ENCODE measurements around the gene RNF123.

RNF123 gene

DNA sequence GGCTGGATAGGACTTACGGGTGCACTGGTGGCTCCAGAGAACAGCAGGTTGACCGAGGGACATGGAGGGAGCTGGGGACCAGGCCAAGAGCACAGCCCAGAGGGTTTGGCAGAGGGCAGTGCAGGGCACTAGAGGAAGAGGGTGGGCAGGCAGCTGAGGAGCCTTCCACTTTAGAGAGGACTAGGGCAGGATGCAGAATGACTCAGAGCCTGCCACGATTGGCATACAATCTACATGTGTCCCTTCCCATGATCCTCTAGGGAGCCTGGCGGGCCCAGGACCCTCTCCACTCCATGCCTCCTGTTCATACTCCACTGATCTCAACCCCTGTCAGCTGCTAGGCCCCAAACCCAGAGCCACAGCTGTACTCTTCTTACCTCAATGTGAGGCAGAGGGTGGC is 29.6 kb upstream of the RNF123 start:
- DNase-seq, result no peak

DNA sequence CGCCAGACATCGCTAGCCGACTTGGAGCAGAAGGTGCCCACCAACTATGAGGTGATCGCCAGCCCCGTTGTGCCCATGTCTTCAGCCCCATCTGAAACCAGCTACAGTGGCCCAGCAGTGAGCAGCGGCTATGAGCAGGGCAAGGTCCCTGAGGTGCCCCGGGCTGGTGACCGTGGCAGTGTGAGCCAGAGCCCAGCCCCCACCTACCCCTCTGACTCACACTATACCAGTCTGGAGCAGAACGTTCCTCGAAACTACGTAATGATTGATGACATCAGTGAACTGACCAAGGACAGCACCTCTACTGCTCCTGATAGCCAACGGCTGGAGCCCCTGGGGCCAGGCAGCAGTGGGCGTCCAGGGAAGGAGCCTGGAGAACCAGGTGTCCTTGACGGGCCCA is 28.1 kb upstream of the RNF123 start:
- DNase-seq, result no peak

DNA sequence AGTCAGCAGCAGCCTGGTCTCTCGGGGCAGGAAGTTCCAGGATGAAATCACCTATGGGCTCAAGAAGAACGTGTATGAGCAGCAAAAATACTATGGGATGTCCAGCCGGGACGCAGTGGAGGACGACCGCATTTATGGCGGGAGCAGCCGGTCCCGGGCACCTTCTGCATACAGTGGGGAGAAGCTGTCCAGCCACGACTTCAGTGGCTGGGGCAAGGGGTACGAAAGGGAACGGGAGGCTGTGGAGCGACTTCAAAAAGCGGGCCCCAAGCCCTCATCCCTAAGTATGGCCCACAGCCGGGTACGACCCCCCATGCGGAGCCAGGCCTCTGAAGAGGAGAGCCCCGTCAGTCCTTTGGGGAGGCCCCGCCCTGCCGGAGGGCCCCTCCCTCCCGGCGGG is 27.3 kb upstream of the RNF123 start:
- DNase-seq, result no peak

DNA sequence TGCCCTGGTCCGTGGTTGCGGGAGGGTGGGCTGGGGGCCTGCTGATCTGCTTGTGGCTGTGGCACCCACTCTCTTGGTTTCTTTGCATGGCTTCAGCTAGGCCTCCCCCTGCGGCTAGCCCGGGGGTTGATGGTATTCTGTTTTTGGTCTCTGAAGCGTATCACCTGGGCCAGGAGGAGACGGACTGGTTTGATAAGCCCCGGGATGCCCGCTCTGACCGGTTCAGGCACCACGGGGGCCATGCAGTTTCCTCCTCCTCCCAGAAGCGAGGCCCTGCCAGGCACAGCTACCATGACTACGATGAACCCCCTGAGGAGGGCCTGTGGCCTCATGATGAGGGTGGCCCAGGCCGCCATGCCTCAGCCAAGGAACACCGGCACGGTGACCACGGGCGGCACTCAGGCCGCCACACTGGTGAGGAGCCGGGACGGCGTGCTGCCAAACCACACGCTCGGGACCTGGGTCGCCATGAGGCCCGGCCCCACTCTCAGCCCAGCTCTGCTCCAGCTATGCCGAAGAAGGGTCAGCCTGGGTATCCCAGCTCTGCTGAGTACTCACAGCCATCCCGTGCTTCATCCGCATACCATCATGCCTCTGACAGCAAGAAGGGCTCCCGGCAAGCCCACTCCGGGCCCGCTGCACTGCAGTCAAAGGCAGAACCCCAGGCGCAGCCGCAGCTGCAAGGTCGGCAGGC is 26.5 kb upstream of the RNF123 start:
- no peak for DNase-seq

DNA sequence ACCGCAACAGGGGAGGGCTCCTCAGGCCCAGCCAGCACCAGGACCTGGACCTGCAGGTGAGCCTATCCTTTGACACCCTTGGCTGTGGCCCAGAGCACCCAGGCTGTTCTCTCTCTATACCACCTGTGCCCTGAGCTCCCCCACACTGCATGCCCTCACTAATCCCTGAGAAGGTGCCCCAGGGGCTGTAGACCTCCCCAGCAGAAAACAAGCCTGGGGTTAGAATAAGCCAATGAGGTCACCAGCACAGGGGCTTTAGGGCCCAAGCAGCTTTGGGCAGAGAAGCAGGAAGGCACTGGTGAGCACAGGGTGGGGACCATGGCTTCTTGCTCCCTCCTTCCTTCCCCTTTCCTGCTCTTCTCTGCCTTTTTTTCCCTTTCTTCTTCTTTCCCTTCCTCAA is 25.5 kb upstream of the RNF123 start:
- no peak for DNase-seq

DNA sequence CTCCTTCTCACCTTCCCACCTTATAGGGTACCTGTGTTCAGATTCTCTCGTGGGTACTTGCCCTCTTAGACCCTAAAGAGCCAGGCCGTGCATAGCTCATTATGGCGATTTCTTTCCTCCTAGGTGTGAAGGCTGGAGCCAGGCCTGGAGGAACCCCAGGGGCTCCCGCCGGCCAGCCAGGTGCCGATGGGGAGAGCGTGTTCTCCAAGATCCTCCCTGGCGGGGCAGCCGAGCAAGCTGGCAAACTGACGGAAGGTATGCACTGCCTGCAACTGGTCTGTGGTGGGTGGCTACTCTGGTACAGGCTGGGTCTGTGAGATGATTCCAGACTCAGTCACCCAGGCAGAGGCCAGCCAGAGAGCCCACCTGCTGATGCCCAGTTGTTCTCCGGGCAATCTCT is 25.1 kb upstream of the RNF123 start:
- no peak for DNase-seq

DNA sequence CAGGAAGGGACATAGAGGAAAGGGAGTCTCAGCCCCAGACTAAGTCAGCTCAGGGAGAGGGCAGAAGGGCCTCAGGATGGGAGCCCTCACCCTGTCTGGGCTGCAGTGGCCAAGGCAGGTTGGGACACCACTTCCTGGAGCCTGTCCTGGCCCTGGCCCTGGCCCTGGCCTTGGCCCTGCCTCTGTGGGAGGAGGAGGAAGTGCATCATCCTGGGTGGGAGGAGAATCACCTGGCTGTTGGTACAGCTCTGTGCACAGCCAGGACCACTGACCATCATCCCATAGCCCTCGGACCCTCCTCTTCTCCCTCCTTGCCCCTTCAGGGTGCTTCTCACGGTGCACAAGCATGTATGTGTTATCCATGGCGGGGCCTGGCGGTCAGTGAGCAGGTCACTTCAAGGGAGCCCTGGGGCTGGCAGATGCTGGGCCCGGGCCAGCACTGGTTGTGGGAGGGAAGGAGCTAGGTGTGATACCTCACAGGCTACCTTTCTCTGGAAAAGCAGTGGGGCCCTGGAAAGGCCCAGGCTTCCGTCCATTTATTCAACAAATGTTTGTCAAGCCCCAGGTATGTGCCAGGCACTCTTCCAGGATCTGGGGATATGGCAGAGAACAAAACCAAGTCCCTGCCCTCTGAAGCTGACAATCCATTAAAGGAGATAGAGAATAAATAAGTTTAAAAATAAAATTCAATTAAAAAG is 23.4 kb upstream of the RNF123 start:
- DNase-seq, result no peak

DNA sequence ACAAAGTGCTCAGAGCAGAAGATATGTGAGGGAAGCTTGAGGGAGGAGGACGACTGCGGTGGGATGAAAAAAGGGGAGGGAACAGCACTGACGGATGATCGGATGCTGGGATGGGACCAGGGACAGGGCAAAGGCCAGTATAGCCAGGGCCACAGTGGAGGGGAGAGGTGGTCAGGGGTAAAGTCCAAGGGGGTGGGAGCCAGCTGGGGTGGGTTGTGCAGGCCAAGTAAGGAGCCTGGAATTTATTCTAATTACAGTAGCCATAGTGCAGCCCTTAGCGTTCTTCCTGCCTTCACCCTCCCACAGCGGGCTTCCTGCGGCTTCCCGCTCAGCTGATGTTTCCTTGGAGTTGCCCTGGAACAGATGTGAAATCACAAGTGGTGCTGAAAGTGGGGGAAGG is 22.8 kb upstream of the RNF123 start:
- no peak for DNase-seq

DNA sequence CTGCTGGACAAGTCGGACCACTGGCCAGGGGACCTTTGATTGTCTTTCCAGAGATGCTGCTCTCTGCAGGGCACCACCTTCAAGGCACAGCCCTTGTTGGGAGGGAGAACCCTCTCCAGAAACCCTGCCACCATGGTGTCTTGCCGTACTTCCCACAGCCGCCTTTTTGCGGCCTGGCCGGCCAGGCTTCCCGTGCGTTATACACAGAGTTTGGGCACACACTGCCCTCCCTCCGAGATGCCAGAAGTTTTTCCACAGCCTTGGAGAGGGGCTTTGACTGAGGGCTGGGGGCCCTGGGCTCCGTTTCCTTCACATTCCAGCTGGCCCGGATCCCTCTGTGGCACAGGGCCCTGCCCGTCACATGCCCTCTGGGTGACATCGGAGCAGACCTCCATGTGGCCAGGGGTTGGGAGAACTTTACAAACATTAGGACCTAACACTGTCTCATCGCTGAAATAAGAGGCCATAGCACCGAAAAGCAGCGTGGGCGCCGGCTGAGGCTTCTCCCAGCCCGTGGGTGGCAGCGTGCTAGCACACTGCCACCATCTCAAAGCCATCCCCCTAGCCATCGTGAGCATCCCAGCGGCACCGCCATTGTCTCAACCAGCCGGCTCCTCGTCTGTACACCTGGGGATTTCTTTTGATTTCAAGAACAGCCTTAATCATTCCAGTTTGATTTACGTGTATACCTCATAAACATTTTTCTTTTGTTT is 21.5 kb upstream of the RNF123 start:
- DNase-seq, result no peak

DNA sequence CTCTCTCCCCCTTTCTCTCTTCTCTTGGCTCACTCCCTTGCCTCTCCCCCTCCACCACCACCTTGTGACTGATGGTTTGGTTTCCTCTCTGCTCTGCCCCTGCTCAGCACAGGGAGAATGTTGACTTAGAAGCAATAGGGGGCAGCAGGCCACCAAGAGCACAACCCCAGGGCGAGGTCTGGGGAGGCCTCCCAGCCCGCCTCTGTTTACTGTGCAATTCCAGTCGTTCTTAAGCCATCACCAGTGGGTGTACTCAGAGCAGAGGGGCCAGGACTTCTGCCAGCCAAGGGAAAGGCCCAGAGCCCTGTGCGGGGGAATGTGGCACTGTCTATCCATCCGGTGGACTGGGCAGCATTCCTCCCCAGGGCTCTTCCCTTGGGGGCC is 21.0 kb upstream of the RNF123 start:
- DNase-seq, result no peak

DNA sequence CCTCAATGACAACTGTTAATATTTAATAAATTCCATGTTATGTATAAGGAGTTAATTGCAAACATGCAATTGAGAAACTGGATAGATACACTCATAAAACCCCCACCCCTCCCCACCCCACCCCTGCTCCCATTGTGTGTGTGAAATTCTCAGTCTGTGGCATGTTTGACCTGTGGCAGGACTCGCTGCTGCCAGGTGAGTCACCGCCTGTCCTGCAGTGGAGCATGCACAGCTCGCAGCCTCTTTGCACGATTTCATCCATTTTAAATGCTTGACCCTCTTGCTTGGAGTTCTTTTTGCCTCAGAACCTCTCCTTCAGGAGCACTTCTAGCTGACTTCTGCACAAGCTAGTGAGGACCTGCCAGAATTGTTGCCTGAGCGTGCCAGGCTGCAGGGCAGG is 20.5 kb upstream of the RNF123 start:
- no peak for DNase-seq

DNA sequence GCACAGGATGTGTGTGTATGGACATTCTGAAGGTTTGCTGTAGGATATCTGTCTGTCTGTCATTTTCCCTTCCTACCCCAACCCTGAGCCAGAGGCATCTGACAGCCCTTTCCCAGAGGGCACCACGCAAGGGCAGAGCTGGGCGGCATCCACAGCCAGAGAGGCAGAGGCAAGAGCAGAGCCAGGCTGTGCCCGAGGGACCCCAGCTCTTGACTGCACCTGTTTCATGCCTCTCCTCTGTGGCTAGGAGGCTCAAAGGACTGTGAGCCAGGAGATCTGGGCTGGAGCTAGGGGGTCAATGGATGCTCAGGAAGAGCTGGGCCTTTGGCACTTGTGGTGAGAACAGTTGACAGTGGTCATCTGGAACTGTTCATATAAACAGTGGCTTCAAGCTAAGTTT is 20.0 kb upstream of the RNF123 start:
- DNase-seq, result no peak

DNA sequence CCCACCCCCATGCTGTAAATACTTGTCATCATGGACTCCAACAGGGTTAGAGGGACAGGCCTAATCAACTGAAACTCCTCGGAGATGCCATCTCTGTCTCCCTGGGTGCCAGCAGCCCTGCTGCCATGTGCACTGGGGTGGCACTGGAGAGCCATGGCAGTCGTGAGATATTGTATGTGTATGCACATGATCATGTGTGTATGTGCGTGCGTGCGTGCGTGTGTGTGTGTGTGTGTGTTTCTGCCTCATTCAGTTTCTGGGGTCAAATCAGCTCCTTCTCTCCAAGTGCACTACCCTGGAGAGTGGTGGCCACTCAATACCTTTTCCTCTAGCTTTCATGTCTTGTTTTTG is 18.4 kb upstream of the RNF123 start:
- no peak for DNase-seq

DNA sequence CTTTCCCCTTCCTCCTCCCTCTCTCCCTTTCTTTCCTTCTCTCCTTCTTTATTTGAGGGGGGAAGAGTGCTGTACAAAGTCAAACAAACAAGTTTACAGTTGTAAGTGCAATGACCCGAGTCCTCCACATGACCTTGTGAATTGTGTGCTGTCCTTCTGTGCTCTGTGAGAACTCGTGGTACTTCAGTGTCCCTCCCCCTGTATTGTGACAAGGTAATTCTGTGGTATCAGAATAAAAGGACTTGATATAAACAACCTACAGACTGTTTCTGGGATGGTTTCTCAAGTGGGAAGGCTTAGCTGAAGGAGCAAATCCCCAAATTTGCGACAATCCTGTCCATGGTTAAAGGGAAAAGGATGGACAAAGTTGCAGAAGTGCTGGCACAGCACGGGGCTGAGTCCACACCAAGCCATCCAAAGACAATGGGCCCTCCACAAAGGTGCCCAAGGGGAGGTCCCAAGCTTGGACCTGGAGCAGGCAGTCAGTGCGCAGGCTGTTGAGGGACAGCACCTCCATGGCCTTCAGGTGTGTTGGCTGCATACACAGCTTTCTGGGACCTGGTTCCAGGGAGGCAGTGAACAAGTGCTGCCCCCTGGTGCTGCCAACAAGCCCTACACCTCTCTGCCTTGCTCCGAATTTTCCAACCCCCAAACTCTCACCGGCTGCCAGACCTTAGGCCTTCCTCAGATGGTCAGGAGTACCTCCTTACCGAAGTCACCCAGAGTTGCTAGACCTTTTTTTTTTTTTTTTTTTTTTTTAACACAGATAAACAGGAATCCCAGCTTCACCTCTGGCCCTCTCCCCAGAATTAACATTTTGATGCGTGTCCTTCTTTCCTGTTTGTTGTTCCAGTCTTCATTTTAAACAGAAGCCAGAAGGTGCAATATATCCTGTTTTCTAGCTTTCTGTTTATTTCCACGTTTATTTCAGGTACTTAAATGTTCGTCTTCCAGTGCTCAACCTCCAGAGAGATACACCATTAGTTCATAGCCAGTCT is 17.8 kb upstream of the RNF123 start:
- DNase-seq, result no peak

DNA sequence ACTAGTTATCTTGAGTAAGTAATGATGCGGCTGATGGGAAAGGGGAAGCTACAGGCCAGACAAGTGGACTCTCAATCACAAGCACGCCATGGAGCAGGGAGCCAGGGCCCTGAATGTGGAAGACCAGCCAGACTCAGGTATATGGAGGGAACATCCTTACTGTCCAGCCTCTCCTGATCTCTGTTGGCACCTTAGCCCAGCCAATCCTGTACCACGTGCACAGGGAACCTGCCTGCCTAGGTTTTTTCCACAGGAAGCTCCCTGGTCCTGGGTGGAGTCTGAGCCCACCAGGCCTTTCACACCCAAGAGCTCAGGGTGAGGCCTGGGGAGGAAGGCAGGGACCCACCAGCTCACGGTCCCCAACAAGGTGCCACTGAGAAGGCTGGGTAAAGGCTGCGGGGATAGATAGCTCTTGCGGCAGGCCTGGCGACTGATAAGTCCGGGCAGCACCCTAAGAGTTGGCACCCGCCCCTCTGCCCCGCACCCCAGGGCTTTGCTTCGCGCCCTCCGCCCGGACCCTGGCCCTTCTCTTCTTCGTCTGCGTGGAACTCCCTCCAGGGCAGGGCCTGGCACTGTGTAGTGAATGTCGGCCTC is 16.1 kb upstream of the RNF123 start:
- DNase-seq, result no peak

DNA sequence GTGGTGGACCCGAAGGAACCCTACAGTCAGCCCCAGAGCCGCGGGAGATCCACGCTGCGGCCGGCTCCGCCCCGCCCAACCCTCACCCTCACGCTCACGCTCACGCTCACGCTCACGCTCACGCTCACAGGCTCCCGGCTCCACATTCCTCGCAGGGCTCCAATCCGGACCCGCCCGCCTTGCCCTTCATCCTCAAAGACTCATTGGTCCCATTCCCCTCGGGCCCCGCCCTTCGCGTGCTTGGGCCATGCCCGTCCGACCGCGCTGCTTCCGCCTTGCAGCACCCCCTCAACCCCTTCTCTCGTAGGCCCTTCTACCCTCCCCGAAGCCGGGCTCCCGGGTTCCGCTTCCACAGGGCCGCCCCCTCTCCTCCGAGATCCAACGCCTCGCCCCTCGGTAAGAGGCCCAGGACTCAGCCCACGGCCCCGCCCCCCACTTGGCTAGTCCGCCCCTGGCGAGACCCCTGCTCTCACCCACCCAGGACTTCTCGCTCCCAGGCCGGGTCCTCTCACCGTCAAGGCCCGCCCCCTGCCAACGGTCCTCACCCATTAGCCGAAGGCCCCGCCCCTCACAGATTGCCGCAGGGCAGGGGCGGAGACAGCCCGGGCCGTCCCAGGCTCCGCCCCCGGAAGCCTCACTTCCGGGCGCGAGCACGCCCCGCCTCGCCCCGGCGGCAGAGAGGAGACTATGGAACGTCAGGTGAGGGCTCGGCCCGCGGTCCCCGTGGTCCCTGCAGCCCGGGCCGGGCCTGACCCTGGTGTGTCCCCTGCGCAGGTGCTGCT is 15.5 kb upstream of the RNF123 start, which contains the start of gene APEH:
APEH (plus strand) TSS at position 637 of the 782 bp plus-strand sequence; CDS start at position 688, 51 bp downstream.
- no peak for DNase-seq

DNA sequence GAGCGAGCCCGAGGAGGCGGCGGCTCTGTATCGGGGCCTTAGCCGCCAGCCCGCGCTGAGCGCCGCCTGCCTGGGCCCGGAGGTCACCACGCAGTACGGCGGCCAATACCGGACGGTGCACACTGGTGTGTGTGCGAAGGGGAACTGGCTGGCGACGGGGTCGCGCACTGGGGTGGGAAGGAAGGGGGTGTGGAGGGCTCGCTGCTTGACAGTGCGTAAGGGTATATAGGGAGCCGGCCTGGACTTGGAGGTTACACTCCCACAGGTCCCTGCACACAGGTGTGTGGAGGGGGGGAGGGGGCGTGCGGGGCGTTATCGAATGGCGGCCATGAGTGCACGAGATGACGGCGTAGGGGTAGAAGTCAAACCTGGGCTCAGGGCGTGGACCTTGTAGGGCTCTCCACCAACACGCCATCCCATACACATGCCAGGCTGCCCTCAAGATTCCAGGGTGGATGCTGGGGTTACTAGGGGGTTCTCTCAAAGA is 14.8 kb upstream of the RNF123 start:
- DNase-seq, result no peak

DNA sequence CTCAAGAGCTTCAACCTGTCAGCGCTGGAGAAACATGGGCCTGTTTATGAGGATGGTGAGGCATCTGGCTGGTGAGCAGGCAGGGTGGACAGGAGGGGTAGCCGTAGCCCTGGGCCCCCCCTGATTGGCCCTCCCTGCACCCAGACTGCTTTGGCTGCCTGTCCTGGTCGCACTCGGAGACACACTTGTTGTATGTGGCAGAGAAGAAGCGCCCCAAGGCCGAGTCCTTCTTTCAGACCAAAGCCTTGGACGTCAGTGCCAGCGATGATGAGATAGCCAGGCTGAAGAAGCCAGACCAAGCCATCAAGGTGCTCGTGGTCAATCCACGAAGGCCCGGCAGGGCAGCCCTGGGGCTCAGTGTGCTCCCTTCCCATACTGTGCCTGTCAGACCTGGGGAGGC is 13.4 kb upstream of the RNF123 start:
- no peak for DNase-seq

DNA sequence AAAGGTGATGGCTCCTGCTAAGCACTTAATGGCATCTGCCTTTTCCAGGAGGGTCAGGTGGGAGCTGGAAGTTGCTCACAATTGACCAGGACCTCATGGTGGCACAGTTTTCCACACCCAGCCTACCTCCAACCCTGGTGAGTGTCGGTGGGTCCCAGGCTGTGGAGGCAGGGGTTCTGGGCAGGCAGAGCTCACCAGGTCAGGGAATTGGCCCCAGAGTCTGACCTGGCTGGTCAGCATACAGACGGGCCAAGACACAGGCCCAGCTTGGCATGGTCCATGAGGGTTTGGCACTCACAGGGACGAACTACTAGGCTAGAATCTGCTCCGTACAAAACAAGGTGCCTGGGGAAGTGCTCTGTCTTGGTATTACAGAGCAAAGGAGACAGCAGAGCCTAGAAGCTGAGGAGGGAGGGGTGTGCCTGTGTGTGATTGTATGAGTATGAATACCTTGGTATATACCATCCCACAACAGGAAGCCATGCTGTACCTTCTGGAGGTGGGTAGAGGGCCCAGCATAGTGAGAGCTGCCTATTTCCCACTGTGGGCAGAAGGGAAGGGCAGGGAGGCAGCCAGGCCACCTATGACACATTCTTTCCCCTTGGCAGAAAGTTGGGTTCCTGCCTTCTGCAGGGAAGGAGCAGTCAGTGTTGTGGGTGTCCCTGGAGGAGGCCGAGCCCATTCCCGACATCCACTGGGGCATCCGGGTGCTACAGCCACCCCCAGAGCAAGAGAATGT is 8.7 kb upstream of the RNF123 start:
- no peak for DNase-seq

DNA sequence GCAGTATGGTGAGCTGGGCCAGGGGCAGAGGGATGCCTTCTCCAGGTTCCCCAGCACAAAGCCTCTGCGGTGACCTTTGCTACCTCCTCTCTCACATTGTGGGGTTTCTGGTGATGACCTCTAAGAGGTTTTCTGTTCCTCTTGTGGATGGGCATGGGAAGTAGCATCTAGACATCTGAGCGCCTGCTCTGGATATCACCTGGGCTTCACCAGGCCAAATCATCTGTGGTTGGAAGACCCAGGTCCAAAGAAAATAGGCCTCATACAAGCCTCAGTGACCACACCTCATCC is 8.2 kb upstream of the RNF123 start:
- no peak for DNase-seq

DNA sequence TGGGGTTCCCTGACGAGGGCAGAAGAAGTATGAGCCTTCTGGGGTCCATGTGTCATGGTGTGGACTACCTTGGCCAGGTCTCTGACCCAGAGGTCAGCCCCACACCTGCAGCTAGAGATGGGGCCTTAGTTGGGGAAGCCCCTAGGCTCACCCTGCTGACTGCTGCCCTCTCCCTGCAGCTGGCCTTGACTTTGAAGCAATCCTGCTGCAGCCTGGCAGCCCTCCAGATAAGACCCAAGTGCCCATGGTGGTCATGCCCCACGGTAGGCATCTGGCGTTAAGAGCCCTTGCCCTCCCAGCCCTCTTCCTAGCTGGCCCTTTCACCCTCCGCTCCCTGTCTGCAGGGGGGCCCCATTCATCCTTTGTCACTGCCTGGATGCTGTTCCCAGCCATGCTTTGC is 7.8 kb upstream of the RNF123 start:
- no peak for DNase-seq
